OCI-LY1 (cell line): ENCODE measurements around the gene HPS5.

Experiments
- H2AFZ ChIP-seq: fragments of 200-600 bp; sonication (generic), shearing (Covaris generic); 2 replicates; pipeline ENCODE4 v1.6.0; 2014; ENCODE audit warnings: antibody characterized with exemption, mild to moderate bottlenecking, low read length
- H3F3A ChIP-seq: fragments of 200-600 bp; sonication (generic), shearing (Covaris generic); 2 replicates; pipeline ENCODE4 v1.6.0; 2014; ENCODE audit warnings: mild to moderate bottlenecking, antibody characterized with exemption, low read length, moderate library complexity; ENCODE audit not compliant: insufficient read depth
- H3K27ac ChIP-seq: fragments of 200-600 bp; sonication (generic); 2 replicates; pipeline ENCODE4 v1.5.1; 2014; ENCODE audit warnings: low read length, mixed run types, mild to moderate bottlenecking, low read depth; ENCODE audit not compliant: poor library complexity, severe bottlenecking
- H3K27me3 ChIP-seq: fragments of 200-600 bp; sonication (generic); 2 replicates; pipeline ENCODE4 v1.6.0; 2014; ENCODE audit warnings: antibody characterized with exemption, mild to moderate bottlenecking, low read length, moderate library complexity; ENCODE audit not compliant: insufficient read depth
- H3K36me3 ChIP-seq: fragments of 200-600 bp; sonication (generic); 2 replicates; pipeline ENCODE4 v1.6.1; 2014; ENCODE audit warnings: mild to moderate bottlenecking, antibody characterized with exemption, low read length, moderate library complexity, mixed read lengths; ENCODE audit not compliant: insufficient read depth
- H3K4me1 ChIP-seq: fragments of 200-600 bp; sonication (generic); 2 replicates; pipeline ENCODE4 v1.5.1; 2014; ENCODE audit warnings: mild to moderate bottlenecking, low read length, moderate library complexity; ENCODE audit not compliant: insufficient read depth, severe bottlenecking
- H3K4me2 ChIP-seq: fragments of 200-600 bp; sonication (generic), shearing (Covaris generic); 2 replicates; pipeline ENCODE4 v1.6.1; 2014; ENCODE audit warnings: low read length
- H3K4me3 ChIP-seq: fragments of 200-600 bp; sonication (generic); 2 replicates; pipeline ENCODE4 v1.5.1; 2014; ENCODE audit warnings: low read length, low read depth, mild to moderate bottlenecking, mixed read lengths; ENCODE audit not compliant: poor library complexity, severe bottlenecking
- H3K79me2 ChIP-seq: fragments of 200-600 bp; shearing (Covaris generic); 2 replicates; pipeline ENCODE4 v1.6.1; 2016; ENCODE audit warnings: mixed run types, low read length, mixed read lengths; ENCODE audit not compliant: insufficient read depth
- H3K9ac ChIP-seq: fragments of 200-600 bp; sonication (generic), shearing (Covaris generic); 2 replicates; pipeline ENCODE4 v1.6.1; 2014; ENCODE audit warnings: mild to moderate bottlenecking, low read length, mixed read lengths
- H3K9me2 ChIP-seq: fragments of 200-600 bp; sonication (generic), shearing (Covaris generic); 2 replicates; pipeline ENCODE4 v1.6.1; 2014; ENCODE audit warnings: low read depth, mild to moderate bottlenecking, low read length, mixed read lengths
- H3K9me3 ChIP-seq: fragments of 200-600 bp; shearing (Covaris generic); 2 replicates; pipeline ENCODE4 v1.6.1; 2014; ENCODE audit warnings: low read length, mixed read lengths
- H4K20me1 ChIP-seq: fragments of 200-600 bp; sonication (generic), shearing (Covaris generic); 2 replicates; pipeline ENCODE4 v1.6.0; 2016; ENCODE audit warnings: mild to moderate bottlenecking, low read length; ENCODE audit not compliant: insufficient read depth
- CTCF ChIP-seq: fragments of 200-600 bp; sonication (generic), shearing (Covaris generic); IDR thresholded peaks from 2 replicates; pipeline ENCODE4 v1.5.1; 2017; ENCODE audit warnings: mild to moderate bottlenecking, antibody characterized with exemption, low read length, moderate library complexity, mixed read lengths
- EZH2 ChIP-seq: fragments of 200-600 bp; sonication (generic), shearing (Covaris generic); IDR thresholded peaks from 2 replicates; pipeline ENCODE4 v1.8.0; 2017; ENCODE audit warnings: borderline replicate concordance, mixed run types, mild to moderate bottlenecking, antibody characterized with exemption, low read length, moderate library complexity, mixed read lengths

Gene HPS5

DNA sequence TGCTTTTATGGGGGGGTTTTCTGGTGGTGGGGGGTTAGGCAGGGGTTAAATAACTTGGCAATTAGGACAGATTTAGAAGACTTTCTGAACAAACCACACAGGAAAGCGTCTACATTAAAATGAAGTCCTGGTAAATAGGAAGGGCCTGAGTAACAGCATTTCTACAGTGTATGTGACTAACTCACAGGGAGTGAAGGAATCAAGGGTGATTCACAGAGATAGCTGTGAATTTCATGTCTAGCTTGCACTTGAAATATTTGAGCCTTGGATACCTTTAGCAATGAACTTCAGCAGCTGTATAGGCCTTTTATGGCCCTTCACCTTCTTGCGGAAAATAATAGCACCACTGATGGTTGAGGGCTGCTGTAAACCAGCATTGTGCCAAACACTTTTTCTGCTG lies 46.3 kb upstream of the HPS5 start:
- Histone ChIP-seq H3K4me1 (no peaks in the 10 kb centered on the region), H3K36me3 (peaks cover 34% of the 10 kb centered on the region), H3K4me2 (no peak overlapping the region), H3K9me2 (no peaks in the 10 kb centered on the region), H3K79me2 (no peaks in the 10 kb centered on the region), H4K20me1 (no peaks in the 10 kb centered on the region), H3K27me3 (no peaks in the 10 kb centered on the region), H3K9ac (no peak overlapping the region), H3K27ac (no peak overlapping the region), H2AFZ (no peak overlapping the region), H3K4me3 (no peak overlapping the region), H3F3A (no peaks in the 10 kb centered on the region), H3K9me3 (no peaks in the 10 kb centered on the region)
- no peak for TF ChIP-seq CTCF
- TF ChIP-seq EZH2 = no peak

- H3K4me1 ChIP-seq = no peaks in the 10 kb centered on the region
- no peak overlapping the region for H3K27ac ChIP-seq
- H3K9me3 ChIP-seq = no peaks in the 10 kb centered on the region
- H3K36me3 ChIP-seq = peaks cover 39% of the 10 kb centered on the region
- H3K4me3 ChIP-seq = no peak overlapping the region
- H3F3A ChIP-seq = no peaks in the 10 kb centered on the region
- H3K27me3 ChIP-seq = no peaks in the 10 kb centered on the region
- H2AFZ ChIP-seq = no peak overlapping the region
- H3K79me2 ChIP-seq = no peaks in the 10 kb centered on the region
- H3K4me2 ChIP-seq = no peak overlapping the region
- H3K9me2 ChIP-seq = no peaks in the 10 kb centered on the region
- H3K9ac ChIP-seq = no peak overlapping the region
- no peaks in the 10 kb centered on the region for H4K20me1 ChIP-seq
- no peak for TF ChIP-seq CTCF
- no peak for TF ChIP-seq EZH2
Measured at GRCh38 chr11:18367431-18367830, 45.5 kb upstream of the HPS5 start.

GRCh38 chr11:18366286-18366685 lies 44.3 kb upstream of the HPS5 start:
- Histone ChIP-seq H3K36me3 (peaks cover 48% of the 10 kb centered on the region), H3K9me2 (no peaks in the 10 kb centered on the region), H3K4me2 (no peak overlapping the region), H2AFZ (no peak overlapping the region), H3K4me1 (no peaks in the 10 kb centered on the region), H3K9ac (no peak overlapping the region), H3K79me2 (no peaks in the 10 kb centered on the region), H3F3A (no peaks in the 10 kb centered on the region), H3K27me3 (no peaks in the 10 kb centered on the region), H4K20me1 (no peaks in the 10 kb centered on the region), H3K27ac (no peak overlapping the region), H3K4me3 (no peak overlapping the region), H3K9me3 (no peaks in the 10 kb centered on the region)
- TF ChIP-seq CTCF = no peak
- TF ChIP-seq EZH2 = no peak
